ENCODE data around the gene DNAI1. TPM values are rescaled to one million over a fixed set of nuclear protein-coding genes. Genes with fewer than 3 reads are reported as not detected.

Gene DNAI1
- total and polyA plus RNA-seq, 2 of the 4 experiments (the other 2 are of a cell fraction): not detected

DNA sequence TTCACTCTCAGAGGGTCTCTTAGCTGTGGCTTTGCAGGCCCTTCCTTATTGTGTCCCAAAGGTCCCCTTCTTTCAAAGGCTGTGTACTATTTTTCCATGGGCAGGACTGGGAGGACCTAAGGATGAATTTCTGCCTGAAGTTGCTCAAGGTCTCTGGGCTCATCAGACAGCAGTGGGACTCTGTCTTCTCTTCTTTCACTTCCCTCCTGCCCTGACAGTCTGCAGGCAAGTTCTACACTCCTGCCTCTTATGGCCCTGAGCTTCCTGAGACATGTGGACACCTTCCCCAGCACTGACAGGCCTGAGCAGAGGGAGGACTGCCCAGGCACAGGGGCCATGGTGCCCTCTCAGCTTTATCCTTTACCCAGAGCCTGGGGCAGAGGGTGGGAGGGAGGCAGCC is 49.4 kb downstream of the DNAI1 start:
- Histone ChIP-seq H3K14ac (replicated peaks; ENCODE audit: low read depth, low read length) (no peak overlapping the region), H3K27me3 (ENCODE audit: control insufficient read depth, insufficient read depth, low read length) (peaks cover 57% of the 10 kb centered on the region), H3K4ac (ENCODE audit: low read depth, low read length) (no peak overlapping the region), H2AK5ac (ENCODE audit: low read depth, low read length) (no peak overlapping the region), H4K8ac (ENCODE audit: low read depth in 2 of 2, low read length in 2 of 2) (no peak overlapping the region), H3K23ac (ENCODE audit: low read depth, low read length) (no peak overlapping the region), H2BK15ac (ENCODE audit: low read depth, low read length) (no peak overlapping the region), H4K5ac (ENCODE audit: low read depth, low read length) (no peak overlapping the region), H3K9ac (ENCODE audit: low read depth, low read length) (no peak overlapping the region), H4K20me1 (ENCODE audit: insufficient read depth, low read length) (no peaks in the 10 kb centered on the region), H2BK120ac (ENCODE audit: low read depth, low read length) (no peak overlapping the region), H3K56ac (ENCODE audit: extremely low read depth, insufficient read depth, low read length) (no peak overlapping the region), H3K79me1 (ENCODE audit: low read depth in 1 of 2, low read length in 2 of 2) (no peaks in the 10 kb centered on the region), H3K18ac (ENCODE audit: low read depth, low read length) (no peak overlapping the region), H2BK20ac (ENCODE audit: low read depth, low read length) (no peak overlapping the region), H3K9me1 (ENCODE audit: insufficient read depth, low read length) (no peaks in the 10 kb centered on the region), H3K9me3 (ENCODE audit: control insufficient read depth, insufficient read depth, low read length) (no peaks in the 10 kb centered on the region), H3K4me3 (ENCODE audit: insufficient read depth, low read depth, low read length) (no peak overlapping the region), H2AK9ac (replicated peaks; ENCODE audit: low read depth, low read length, poor library complexity) (no peak overlapping the region), H3K36me3 (ENCODE audit: control insufficient read depth, insufficient read depth, low read length) (no peaks in the 10 kb centered on the region), H2AFZ (replicated peaks; ENCODE audit: low read length, poor library complexity) (no peak overlapping the region), H3K4me2 (ENCODE audit: low read depth, low read length) (no peak overlapping the region), H4K91ac (ENCODE audit: insufficient read depth, low read depth, low read length) (no peak overlapping the region), H2BK5ac (ENCODE audit: low read depth, low read length, poor library complexity, severe bottlenecking) (no peak overlapping the region), H3K4me1 (ENCODE audit: control insufficient read depth, insufficient read depth, low read length) (no peaks in the 10 kb centered on the region), H3K27ac (ENCODE audit: insufficient read depth, low read length) (no peak overlapping the region)
- no peak for DNase-seq
- no TSS peak for BruUV-seq (replicated peaks)
- ChIA-PET POLR2A (ENCODE audit: unreplicated experiment) (no interaction called here), CTCF (interaction anchor here (0.6 kb wide), 1 partner anchor 17 kb away, joined by 3 read pairs; no protein-coding TSS in a partner anchor)
- in situ Hi-C loops (cut with MboI; ENCODE audit: low sequenced_read_pairs): no loop called here
- TF ChIP-seq MXI1 (IDR thresholded peaks at IDR 0.05; ENCODE audit: borderline replicate concordance, low read depth, low read length) (no peak), RFX5 (IDR thresholded peaks at IDR 0.05; ENCODE audit: low read depth, low read length) (no peak), CTCF (conservative IDR thresholded peaks at IDR 0.05; ENCODE audit: low read depth, low read length) (no peak), POLR2A (IDR thresholded peaks at IDR 0.05; ENCODE audit: low read depth, low read length) (no peak), CEBPB (IDR thresholded peaks at IDR 0.05; ENCODE audit: low read depth, low read length) (no peak), RAD21 (IDR thresholded peaks at IDR 0.05; ENCODE audit: low read length) (no peak), MAFK (IDR thresholded peaks at IDR 0.05; ENCODE audit: low read depth, low read length) (no peak), RCOR1 (IDR thresholded peaks at IDR 0.05; ENCODE audit: insufficient replicate concordance, low read length) (no peak), NFE2L2 (IDR thresholded peaks at IDR 0.05; ENCODE audit: low read depth, low read length) (no peak)
- TF ChIP-seq, protein P1, sequence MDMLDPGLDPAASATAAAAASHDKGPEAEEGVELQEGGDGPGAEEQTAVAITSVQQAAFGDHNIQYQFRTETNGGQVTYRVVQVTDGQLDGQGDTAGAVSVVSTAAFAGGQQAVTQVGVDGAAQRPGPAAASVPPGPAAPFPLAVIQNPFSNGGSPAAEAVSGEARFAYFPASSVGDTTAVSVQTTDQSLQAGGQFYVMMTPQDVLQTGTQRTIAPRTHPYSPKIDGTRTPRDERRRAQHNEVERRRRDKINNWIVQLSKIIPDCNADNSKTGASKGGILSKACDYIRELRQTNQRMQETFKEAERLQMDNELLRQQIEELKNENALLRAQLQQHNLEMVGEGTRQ (IDR thresholded peaks at IDR 0.05; ENCODE audit: low read depth, low read length): no peak
- intact Hi-C loops (cut with micrococcal nuclease): no loop called here
- no peak for ATAC-seq (ENCODE audit: low read depth)
- dilution Hi-C loops (cut with HindIII; ENCODE audit: low sequenced_read_pairs, unreplicated experiment): no loop called here

Data from IMR-90 (cell line).